Heart left ventricle (tissue), 16 donors: ENCODE results near the gene ALS2CL. TPM values are rescaled to one million over a fixed set of nuclear protein-coding genes. Genes with fewer than 3 reads are reported as not detected.

Source experiments
- ATAC-seq, 4 donors: fragments of 200-7000 bp; cut with Tn5 transposase; one replicate each; pipeline ENCODE4 v1.9.1; 2020 to 2022; ENCODE audit warnings: moderate library complexity in 4 of 4, mild to moderate bottlenecking in 3 of 4, moderate number of reproducible peaks in 1 of 4
- DNase-seq, 5 donors: peaks; one replicate each; pipeline ENCODE4 v3.0.0-alpha.2; 2020
- H3K27ac ChIP-seq, 12 donors: fragments of 200-600 bp; sonication (generic) in 4 of 12; one replicate each; pipeline versions ENCODE4 v1.5.0 to v1.8.0; 2016 to 2022; ENCODE audit warnings: mild to moderate bottlenecking in 2 of 12
- H3K27me3 ChIP-seq, 9 donors: fragments of 200-600 bp; sonication (generic) in 2 of 9; one replicate each; pipeline versions ENCODE4 v1.5.1 to v1.8.0; 2016 to 2022; ENCODE audit warnings: mild to moderate bottlenecking in 3 of 9
- H3K36me3 ChIP-seq, 9 donors: fragments of 200-600 bp; sonication (generic) in 2 of 9; one replicate each; pipeline versions ENCODE4 v1.5.0 to v1.8.0; 2018 to 2022; ENCODE audit warnings: mild to moderate bottlenecking in 2 of 9
- H3K4me1 ChIP-seq, 12 donors: fragments of 200-600 bp; sonication (generic) in 4 of 12; one replicate each; pipeline versions ENCODE4 v1.5.0 to v1.8.0; 2016 to 2022; ENCODE audit warnings: mild to moderate bottlenecking in 3 of 12
- H3K4me3 ChIP-seq, 12 donors: fragments of 200-600 bp; sonication (generic) in 4 of 12; one replicate each; pipeline versions ENCODE4 v1.5.0 to v1.8.0; 2017 to 2022; ENCODE audit warnings: mild to moderate bottlenecking in 9 of 12, moderate library complexity in 4 of 12
- H3K9me3 ChIP-seq, 12 donors: fragments of 200-600 bp; sonication (generic) in 4 of 12; one replicate each; pipeline versions ENCODE4 v1.5.0 to v1.8.0; 2016 to 2022; ENCODE audit warnings: mild to moderate bottlenecking in 1 of 12
- CTCF ChIP-seq, 12 donors: fragments of 200-600 bp; sonication (generic) in 4 of 12; IDR thresholded peaks; one replicate each; pipeline versions ENCODE4 v1.5.0 to v1.8.0; 2018 to 2022; ENCODE audit warnings: antibody characterized with exemption in 12 of 12, mild to moderate bottlenecking in 5 of 12
- POLR2A ChIP-seq, 2 donors: fragments of 450-650 bp; IDR thresholded peaks; one replicate each; pipeline ENCODE4 v1.6.1; 2017; ENCODE audit warnings: antibody characterized with exemption in 2 of 2, mild to moderate bottlenecking in 2 of 2, moderate library complexity in 2 of 2
- WGBS, 4 donors: extraction: QIAGEN DNeasy Blood & Tissue Kit in 2 of 4; methylation state at CpG; one replicate each; pipeline versions ENCODE4 v1.1.5 to v1.1.7; 2013 to 2018; 5-methylcytosine and 5-hydroxymethylcytosine counted together
- intact Hi-C, 10 donors: fragments of 100-400 bp; cut with DNase I; formaldehyde crosslinking; loops; one replicate each; pipeline versions ENCODE4 v1.11.1 to v1.14.2; 2022
- polyA plus RNA-seq, 2 donors: library from polyadenylated mRNA; stranded (reverse); fragments of 200-250 nt; gene quantifications; one replicate each; pipeline ENCODE4 v1.2.3, GENCODE V29; 2013
- total RNA-seq, 9 donors: library from RNA; depleted of rRNA in 2 of 9; stranded (reverse); fragments of >200 nt in 2 of 9; fragmentation: NEBNext Ultra II Directional in 3 of 9; extraction: Animal tissue kit (Norgen Biotek cat#: 25700) in 3 of 9; gene quantifications; one replicate each; pipeline versions ENCODE4 v1.1.0 to v1.2.4, GENCODE V29; 2016 to 2023
- donor health status: ischemic (EF 13 %, LVEDD 7.1; RV severe dilation, severe dysfunction).
- donor health status: healthy with polysubstance abuse.
- donor health status: DM: no; HTN: yes; CAD: no.
- donor health status: DM: no; HTN: no; CAD: no.
- donor health status: ischemic (EF 25% LVEDD 6.9; RV normal size, moderate dysfunction).
- donor health status: ischemic (EF 25% LVEDD 5.7; RV mildly dilated, moderate dysfunction).
- donor health status: healthy.
- donor health status: DM: yes; HTN: yes; CAD: no.
- donor health status: ischemic (EF 35%, LVEDD 5.7; RV mildly dilated, moderate dysfunction).
- donor health status: nonischemic (EF 11% LVEDD 7.7; RV severe dilation, severe dysfunction).
- donor health status: DM: yes; HTN: yes; CAD: no.
- donor health status: PGD.
- donor health status: ischemic (EF 29% LVEDD 5.4; RV normal size, mild dysfunction).
- donor health status: nonischemic (EF 23%, LVEDD 6.1; RV moderate dilation, normal function).

ALS2CL gene
- total and polyA plus RNA-seq, 11 donors: 11.8 to 40.7 (median 25.4) TPM

GRCh38 chr3:46736006-46736872 is 42.8 kb upstream of the ALS2CL start:
- H3K4me1 ChIP-seq: no peaks in the 10 kb centered on the region
- H3K4me3 ChIP-seq: no peak overlapping the region
- 82 to 85% (median 84%) methylated on average over 18 to 20 of the region's 20 CpGs for WGBS, 4 donors
- intact Hi-C loops: no loop called here
- no peaks in the 10 kb centered on the region for H3K36me3 ChIP-seq
- no peak for DNase-seq
- H3K9me3 ChIP-seq: no peaks in the 10 kb centered on the region
- TF ChIP-seq CTCF (IDR thresholded peaks at IDR 0.05) (no peak), POLR2A (IDR thresholded peaks at IDR 0.05) (no peak)
- no peak overlapping the region for H3K27ac ChIP-seq
- peaks cover 0 to 6% (median 0%) of the 10 kb centered on the region in 9 donors for H3K27me3 ChIP-seq
- ATAC-seq: peak in 2 of 4 donors; percentile 13 to 44

- H3K27ac ChIP-seq: no peak overlapping the region
- H3K36me3 ChIP-seq: no peaks in the 10 kb centered on the region
- TF ChIP-seq POLR2A (IDR thresholded peaks at IDR 0.05) (no peak), CTCF (IDR thresholded peaks at IDR 0.05) (no peak)
- no peaks in the 10 kb centered on the region for H3K9me3 ChIP-seq
- no peak for DNase-seq
- no peak overlapping the region for H3K4me3 ChIP-seq
- intact Hi-C loops: no loop called here
- peak in 1 of 4 donors; percentile 21 for ATAC-seq
- peaks cover 0 to 6% (median 0%) of the 10 kb centered on the region in 9 donors for H3K27me3 ChIP-seq
- H3K4me1 ChIP-seq: no peaks in the 10 kb centered on the region
- 63 to 70% (median 65%) methylated on average over 4 of the region's 4 CpGs for WGBS, 4 donors
These were observed 41.3 kb upstream of the ALS2CL start for GRCh38 chr3:46734773-46735172.

- no peak overlapping the region for H3K27ac ChIP-seq
- intact Hi-C loops: no loop called here
- no peak for TF ChIP-seq CTCF (IDR thresholded peaks at IDR 0.05)
- no peak for TF ChIP-seq POLR2A (IDR thresholded peaks at IDR 0.05)
- H3K36me3 ChIP-seq: no peaks in the 10 kb centered on the region
- DNase-seq (no peak), ATAC-seq (no peak)
- 75 to 85% (median 83%) methylated on average over 8 to 9 of the region's 9 CpGs for WGBS, 4 donors
- no peak overlapping the region for H3K4me3 ChIP-seq
- no peaks in the 10 kb centered on the region for H3K9me3 ChIP-seq
- peaks cover 0 to 6% (median 0%) of the 10 kb centered on the region in 9 donors for H3K27me3 ChIP-seq
- no peaks in the 10 kb centered on the region for H3K4me1 ChIP-seq
These were observed 39.7 kb upstream of the ALS2CL start for GRCh38 chr3:46733026-46733800.

DNA sequence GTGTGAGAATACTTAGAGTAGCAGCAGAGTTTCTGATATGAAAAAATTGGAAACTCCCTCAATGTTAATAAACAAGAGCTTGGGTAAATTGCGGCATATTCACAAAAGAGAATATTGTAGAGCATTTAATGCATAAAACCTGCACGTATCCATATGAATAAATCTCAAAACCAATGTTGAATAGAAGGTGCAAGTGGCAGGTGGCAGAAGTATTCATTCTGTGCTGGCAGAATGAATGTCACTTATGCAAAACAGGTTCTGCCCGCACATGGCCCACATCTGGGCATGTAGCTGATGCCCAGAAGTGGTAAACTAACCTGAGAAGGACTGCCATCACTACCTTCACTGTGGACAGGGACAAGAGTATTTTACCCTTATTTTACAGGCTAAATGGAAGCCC is 38.3 kb upstream of the ALS2CL start:
- intact Hi-C loops: no loop called here
- no peak for ATAC-seq
- 86 to 89% (median 87%) methylated on average over 3 of the region's 3 CpGs for WGBS, 4 donors

More for the DNA sequence above, 38.3 kb upstream of the ALS2CL start:
- H3K36me3 ChIP-seq: no peaks in the 10 kb centered on the region
- no peaks in the 10 kb centered on the region for H3K4me1 ChIP-seq
- no peak for DNase-seq
- no peak overlapping the region for H3K4me3 ChIP-seq
- H3K9me3 ChIP-seq: no peaks in the 10 kb centered on the region
- no peak for TF ChIP-seq CTCF (IDR thresholded peaks at IDR 0.05)
- TF ChIP-seq POLR2A (IDR thresholded peaks at IDR 0.05): no peak
- H3K27me3 ChIP-seq: peaks cover 0 to 7% (median 0%) of the 10 kb centered on the region in 9 donors
- H3K27ac ChIP-seq: no peak overlapping the region
